ACC112 (cell line): ENCODE results near the gene KCNAB1.

ENCODE experiments used
- H2AFZ ChIP-seq: fragments of 200-600 bp; sonication (generic); one replicate; pipeline ENCODE4 v1.6.0; 2017; ENCODE audit warnings: antibody characterized with exemption, low read length; ENCODE audit not compliant: unreplicated experiment
- H3K27ac ChIP-seq: fragments of 200-600 bp; sonication (generic); 2 replicates; pipeline ENCODE4 v1.5.1; 2014; ENCODE audit warnings: low read depth, mild to moderate bottlenecking, antibody characterized with exemption, low read length, moderate library complexity
- H3K27me3 ChIP-seq: fragments of 200-600 bp; sonication (generic); 2 replicates; pipeline ENCODE4 v1.6.1; 2014; ENCODE audit warnings: mild to moderate bottlenecking, antibody characterized with exemption, low read length, moderate library complexity, mixed read lengths; ENCODE audit not compliant: insufficient read depth
- H3K36me3 ChIP-seq: fragments of 200-600 bp; sonication (generic); 2 replicates; pipeline ENCODE4 v1.6.1; 2016; ENCODE audit warnings: mild to moderate bottlenecking, antibody characterized with exemption, low read length, moderate library complexity, mixed read lengths; ENCODE audit not compliant: insufficient read depth
- H3K4me1 ChIP-seq: fragments of 200-600 bp; sonication (generic); one replicate; pipeline ENCODE4 v1.6.1; 2016; ENCODE audit warnings: low read length, mixed read lengths; ENCODE audit not compliant: insufficient read depth, unreplicated experiment, control insufficient read depth
- H3K4me3 ChIP-seq: fragments of 200-600 bp; sonication (generic); 2 replicates; pipeline ENCODE4 v1.5.1; 2014; ENCODE audit warnings: mild to moderate bottlenecking, low read depth, low read length
- H3K79me2 ChIP-seq: fragments of 200-600 bp; sonication (generic); one replicate; pipeline ENCODE4 v1.6.0; 2016; ENCODE audit warnings: low read length; ENCODE audit not compliant: control insufficient read depth, unreplicated experiment, insufficient read depth

Gene KCNAB1

DNA sequence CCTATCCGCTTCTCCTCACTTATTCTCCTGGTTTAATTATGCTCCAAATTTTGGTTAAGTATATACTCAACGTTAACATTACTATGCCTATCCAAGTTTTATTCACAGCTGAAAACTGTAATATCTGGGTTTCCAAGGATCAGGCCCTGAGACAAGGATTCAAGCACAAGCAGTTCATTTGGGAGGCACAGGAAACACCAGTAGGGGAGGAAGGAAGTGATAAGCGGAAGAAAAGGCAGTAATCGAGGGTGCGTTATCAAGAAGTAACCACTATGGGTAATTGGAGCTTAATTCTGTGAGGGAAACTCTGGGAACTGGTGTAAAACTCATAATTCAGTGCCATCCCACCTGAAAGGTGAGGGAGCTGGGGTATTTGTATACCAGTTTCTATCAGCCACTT lies 120.3 kb downstream of the KCNAB1 start:
- Histone ChIP-seq H3K36me3 (no peaks in the 10 kb centered on the region), H3K27ac (no peak overlapping the region), H3K79me2 (no peaks in the 10 kb centered on the region), H2AFZ (no peak overlapping the region), H3K4me1 (no peaks in the 10 kb centered on the region), H3K4me3 (no peak overlapping the region), H3K27me3 (peaks cover 13% of the 10 kb centered on the region; the same call in 1 of the 2 replicates)

DNA sequence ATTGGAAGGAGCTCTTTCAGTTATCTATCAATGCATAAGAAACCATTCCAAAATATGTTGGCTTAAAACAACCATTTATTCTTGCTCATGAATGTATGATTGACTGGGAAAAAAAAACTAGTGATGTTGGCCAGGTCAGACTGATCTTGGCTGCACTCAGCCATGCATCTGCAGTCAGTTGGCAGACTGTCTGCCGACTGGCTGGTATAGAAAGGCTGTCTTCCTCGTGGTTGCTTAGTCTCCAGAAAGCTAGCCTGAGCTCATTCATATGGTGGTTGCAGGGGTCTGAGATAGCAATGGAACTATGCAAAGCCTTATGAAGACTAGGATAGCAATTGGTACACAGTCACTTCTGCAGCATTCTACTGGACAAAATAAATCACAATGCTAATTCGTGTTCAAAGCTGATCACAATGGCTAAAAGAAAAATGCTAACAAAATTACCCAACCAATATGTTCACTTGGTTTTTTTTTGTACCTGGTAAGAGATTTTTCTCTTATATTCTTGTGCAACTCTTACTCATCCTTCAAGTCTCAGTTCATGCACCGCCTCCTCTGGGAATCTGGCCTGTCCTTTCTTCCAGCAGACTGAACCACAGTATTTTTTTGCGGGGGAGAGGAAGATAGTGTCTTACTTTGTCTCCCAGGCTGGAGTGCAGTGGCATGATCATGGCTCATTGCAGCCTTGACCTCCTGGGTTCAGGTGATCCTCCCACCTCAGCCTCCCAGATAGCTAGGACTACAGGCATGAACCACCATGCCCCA lies 126.8 kb downstream of the KCNAB1 start:
- H3K4me3 ChIP-seq: no peak overlapping the region

GRCh38 chr3:156250550-156250949 lies 130.2 kb downstream of the KCNAB1 start:
- Histone ChIP-seq H3K79me2 (no peaks in the 10 kb centered on the region), H3K36me3 (no peaks in the 10 kb centered on the region), H2AFZ (no peak overlapping the region), H3K27me3 (0 out of 2 replicates have a peak, but pooled peaks cover 7% of the 10 kb centered on the region), H3K4me3 (no peak overlapping the region), H3K4me1 (no peaks in the 10 kb centered on the region), H3K27ac (no peak overlapping the region)

More for the DNA sequence above, 126.8 kb downstream of the KCNAB1 start:
- H3K36me3 ChIP-seq: no peaks in the 10 kb centered on the region
- no peak overlapping the region for H2AFZ ChIP-seq
- 0 out of 2 replicates have a peak, but pooled peaks cover 7% of the 10 kb centered on the region for H3K27me3 ChIP-seq
- no peaks in the 10 kb centered on the region for H3K79me2 ChIP-seq
- H3K4me1 ChIP-seq: no peaks in the 10 kb centered on the region
- no peak overlapping the region for H3K27ac ChIP-seq

DNA sequence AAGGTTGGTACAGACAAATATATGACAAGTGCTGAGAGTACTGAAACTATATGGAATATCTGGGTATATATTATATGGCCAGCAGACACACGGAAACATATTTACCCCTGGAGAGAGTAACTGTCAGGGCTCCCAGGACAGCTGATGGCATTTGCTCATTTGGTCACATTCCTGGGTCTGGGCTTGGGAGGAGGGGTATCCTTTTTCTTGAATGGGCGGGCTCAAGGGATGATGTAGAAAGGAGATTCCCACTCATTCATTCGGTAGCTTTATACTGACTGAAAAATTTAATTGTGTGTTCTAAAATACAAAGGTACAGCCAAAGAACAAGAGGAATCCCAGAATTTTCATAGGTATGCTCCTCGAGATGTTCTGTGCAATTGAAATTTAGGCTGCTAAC lies 131.0 kb downstream of the KCNAB1 start:
- Histone ChIP-seq H2AFZ (peak overlapping the region; percentile 24), H3K36me3 (no peaks in the 10 kb centered on the region), H3K27me3 (0 out of 2 replicates have a peak, but pooled peaks cover 7% of the 10 kb centered on the region), H3K4me1 (no peaks in the 10 kb centered on the region), H3K4me3 (no peak overlapping the region), H3K27ac (no peak overlapping the region), H3K79me2 (no peaks in the 10 kb centered on the region)

- Histone ChIP-seq H3K4me3 (no peak overlapping the region), H3K36me3 (no peaks in the 10 kb centered on the region), H3K27ac (no peak overlapping the region)
These were observed 132.3 kb downstream of the KCNAB1 start for GRCh38 chr3:156252656-156253055.

DNA sequence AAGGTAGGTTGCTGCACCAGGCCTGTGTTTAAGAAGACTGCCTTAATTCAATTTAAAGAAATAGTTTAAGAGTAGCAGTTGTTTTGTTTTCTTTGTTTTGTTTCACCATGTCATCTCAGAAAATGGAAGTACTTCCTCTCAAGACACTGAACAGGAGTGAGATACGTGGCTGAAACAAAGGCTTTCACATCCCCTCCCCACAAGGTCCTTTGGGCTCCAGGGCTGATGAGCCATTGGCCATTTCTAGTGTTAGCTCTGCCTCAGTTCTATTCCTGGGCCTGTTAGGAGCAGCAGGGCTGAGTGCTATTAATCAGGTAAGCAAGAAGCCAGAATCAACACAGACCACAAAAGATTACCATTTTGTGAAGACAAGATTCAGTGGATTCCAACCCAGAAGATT lies 132.8 kb downstream of the KCNAB1 start:
- no peaks in the 10 kb centered on the region for H3K79me2 ChIP-seq
- H3K4me1 ChIP-seq: no peaks in the 10 kb centered on the region
- H2AFZ ChIP-seq: no peak overlapping the region
- H3K27ac ChIP-seq: no peak overlapping the region
- H3K36me3 ChIP-seq: no peaks in the 10 kb centered on the region
- H3K27me3 ChIP-seq: 0 out of 2 replicates have a peak, but pooled peaks cover 7% of the 10 kb centered on the region
- no peak overlapping the region for H3K4me3 ChIP-seq

More at GRCh38 chr3:156252656-156253055, 132.3 kb downstream of the KCNAB1 start:
- no peaks in the 10 kb centered on the region for H3K4me1 ChIP-seq
- 0 out of 2 replicates have a peak, but pooled peaks cover 7% of the 10 kb centered on the region for H3K27me3 ChIP-seq
- no peak overlapping the region for H2AFZ ChIP-seq
- H3K79me2 ChIP-seq: no peaks in the 10 kb centered on the region

DNA sequence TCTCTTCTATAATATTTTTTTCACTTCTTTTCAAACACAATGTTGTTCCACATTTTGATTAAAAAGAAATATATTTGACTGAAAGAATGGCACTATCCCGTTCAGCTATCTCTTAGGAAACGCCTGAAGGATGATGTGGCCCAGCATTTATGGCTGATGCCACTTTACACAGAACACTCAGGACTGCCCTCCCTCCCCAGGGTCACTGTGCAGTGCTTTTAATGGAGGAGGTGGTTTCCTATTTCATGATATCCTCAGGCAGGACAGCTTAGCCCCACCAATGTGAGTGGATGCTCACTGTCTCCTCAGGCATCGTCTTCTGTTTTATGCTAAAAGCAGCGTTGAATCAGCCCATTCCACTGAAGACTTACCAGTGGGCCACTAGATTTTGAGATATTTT lies 135.9 kb downstream of the KCNAB1 start:
- Histone ChIP-seq H3K79me2 (no peaks in the 10 kb centered on the region), H3K27me3 (no peaks in the 10 kb centered on the region), H3K4me1 (no peaks in the 10 kb centered on the region), H3K27ac (no peak overlapping the region), H2AFZ (no peak overlapping the region), H3K4me3 (no peak overlapping the region), H3K36me3 (no peaks in the 10 kb centered on the region)

GRCh38 chr3:156256945-156257344 lies 136.6 kb downstream of the KCNAB1 start:
- Histone ChIP-seq H3K27me3 (no peaks in the 10 kb centered on the region), H3K27ac (no peak overlapping the region), H3K4me3 (no peak overlapping the region), H3K4me1 (no peaks in the 10 kb centered on the region), H2AFZ (no peak overlapping the region), H3K79me2 (no peaks in the 10 kb centered on the region), H3K36me3 (no peaks in the 10 kb centered on the region)

DNA sequence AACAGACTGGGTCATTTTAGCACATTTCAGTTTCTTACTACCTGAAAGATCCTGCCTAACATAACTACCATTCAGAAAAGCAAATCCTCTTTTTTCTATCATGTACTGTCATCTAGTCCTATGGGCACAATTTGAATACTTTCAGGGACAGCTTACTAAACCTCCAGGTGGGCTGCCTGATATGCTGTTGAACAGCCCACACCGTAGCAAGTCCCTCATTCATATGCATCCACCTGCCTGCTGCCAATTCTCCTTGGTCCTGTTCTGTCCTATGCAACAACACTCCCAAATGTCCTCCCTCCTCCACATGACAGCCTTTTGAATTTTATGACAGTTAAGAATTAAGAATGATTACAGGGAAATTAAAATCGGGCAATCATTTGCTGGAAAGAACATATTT lies 137.9 kb downstream of the KCNAB1 start:
- H3K36me3 ChIP-seq: no peaks in the 10 kb centered on the region
- no peaks in the 10 kb centered on the region for H3K79me2 ChIP-seq
- H3K4me1 ChIP-seq: no peaks in the 10 kb centered on the region
- H3K27ac ChIP-seq: no peak overlapping the region
- H3K27me3 ChIP-seq: no peaks in the 10 kb centered on the region
- H2AFZ ChIP-seq: no peak overlapping the region
- no peak overlapping the region for H3K4me3 ChIP-seq

DNA sequence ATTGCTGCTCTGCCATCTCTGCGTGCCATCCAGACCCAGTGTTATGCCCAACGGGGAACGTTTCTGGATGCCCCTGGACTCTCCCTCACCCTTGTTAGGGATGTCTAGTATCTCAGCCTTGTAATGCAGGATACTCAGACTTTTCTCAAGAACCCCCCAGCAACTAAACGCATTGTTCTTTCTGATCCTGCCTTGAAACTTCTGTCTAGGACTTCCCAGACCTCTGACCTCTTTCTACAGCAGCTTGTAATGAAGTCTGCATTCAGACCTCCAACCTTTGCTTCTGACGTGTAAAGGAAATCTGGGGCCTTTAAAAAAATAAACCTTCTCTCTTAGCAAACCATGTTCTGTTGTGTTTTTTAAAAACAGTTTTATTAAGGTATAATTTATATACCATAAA lies 139.5 kb downstream of the KCNAB1 start:
- no peak overlapping the region for H2AFZ ChIP-seq
- no peaks in the 10 kb centered on the region for H3K27me3 ChIP-seq
- no peak overlapping the region for H3K27ac ChIP-seq
- H3K4me3 ChIP-seq: no peak overlapping the region
- H3K4me1 ChIP-seq: no peaks in the 10 kb centered on the region
- H3K79me2 ChIP-seq: no peaks in the 10 kb centered on the region
- H3K36me3 ChIP-seq: no peaks in the 10 kb centered on the region

- H3K79me2 ChIP-seq: no peaks in the 10 kb centered on the region
- no peaks in the 10 kb centered on the region for H3K27me3 ChIP-seq
- H3K4me1 ChIP-seq: no peaks in the 10 kb centered on the region
- H3K4me3 ChIP-seq: no peak overlapping the region
- H2AFZ ChIP-seq: no peak overlapping the region
- no peak overlapping the region for H3K27ac ChIP-seq
- no peaks in the 10 kb centered on the region for H3K36me3 ChIP-seq
These were observed 140.0 kb downstream of the KCNAB1 start for GRCh38 chr3:156260331-156260730.
